Occipital lobe (tissue), 2 donors: ENCODE measurements around the gene RTN4. TPM values are rescaled to one million over a fixed set of nuclear protein-coding genes. Genes with fewer than 3 reads are reported as not detected.

Experiments used
- DNase-seq: peaks from one replicate; lab custom pipeline; 2025; lab: John Stamatoyannopoulos, UW
- total RNA-seq: library from RNA; depleted of rRNA; stranded (reverse); fragments of >200 nt; gene quantifications from one replicate; pipeline ENCODE4 v1.2.3, GENCODE V29; 2014

The RTN4 gene
- total RNA-seq, 1 donor from 2014 or later: 588 TPM

GRCh38 chr2:54950811-54951210, 99.4 kb downstream of the RTN4 start:
- DNase-seq: no peak

- DNase-seq: no peak
Observed at GRCh38 chr2:54949431-54949830, 100.8 kb downstream of the RTN4 start.

GRCh38 chr2:54948120-54948519, 102.1 kb downstream of the RTN4 start:
- DNase-seq: no peak

GRCh38 chr2:54947646-54948045, 102.6 kb downstream of the RTN4 start:
- DNase-seq: no peak

GRCh38 chr2:54947136-54947535, 103.1 kb downstream of the RTN4 start:
- peak; percentile 20 for DNase-seq

- DNase-seq: no peak
Observed at GRCh38 chr2:54946220-54946805, 103.9 kb downstream of the RTN4 start.

- DNase-seq: peak; percentile 57
Observed at GRCh38 chr2:54945391-54946219, 104.6 kb downstream of the RTN4 start.

GRCh38 chr2:54944724-54945326, 105.4 kb downstream of the RTN4 start:
- DNase-seq: no peak

- DNase-seq: no peak
Observed at GRCh38 chr2:54942373-54942772, 107.9 kb downstream of the RTN4 start.

- DNase-seq: no peak
Observed at GRCh38 chr2:54941248-54941984, 108.8 kb downstream of the RTN4 start.

- DNase-seq: no peak
Observed at GRCh38 chr2:54940723-54941122, 109.5 kb downstream of the RTN4 start.

- no peak for DNase-seq
Observed at GRCh38 chr2:54939446-54940118, 110.7 kb downstream of the RTN4 start.

GRCh38 chr2:54936766-54937165, 113.5 kb downstream of the RTN4 start:
- no peak for DNase-seq

GRCh38 chr2:54935389-54935788, 114.9 kb downstream of the RTN4 start:
- no peak for DNase-seq

- no peak for DNase-seq
Observed at GRCh38 chr2:54931473-54931872, 118.8 kb downstream of the RTN4 start.

GRCh38 chr2:54928719-54929118, 121.5 kb downstream of the RTN4 start:
- DNase-seq: no peak

- DNase-seq: no peak
Observed at GRCh38 chr2:54927751-54928615, 122.3 kb downstream of the RTN4 start.

GRCh38 chr2:54927085-54927750, 123.0 kb downstream of the RTN4 start:
- DNase-seq: peak; percentile 32

- DNase-seq: no peak
Observed at GRCh38 chr2:54925022-54925421, 125.2 kb downstream of the RTN4 start.

GRCh38 chr2:54924121-54924520, 126.1 kb downstream of the RTN4 start:
- DNase-seq: no peak
